Stimulated activated CD4-positive, alpha-beta T cell treated with anti-CD3 and anti-CD28 coated beads, Interleukin-15, amount 100 ng/mL, for 1 hour (primary cell): ENCODE measurements around the gene SUB1.
"Not testable (repeated sequence)": the region's sequence is repeated elsewhere in the genome, so short reads cannot be mapped to it uniquely, and the experiment has no call there.

Source experiments
- DNase-seq, 2 donors: peaks; one replicate each; pipeline ENCODE4 v3.0.0-alpha.2; 2020; ENCODE audit warnings: low read depth in 1 of 2, low spot score in 1 of 2

SUB1 gene

DNA sequence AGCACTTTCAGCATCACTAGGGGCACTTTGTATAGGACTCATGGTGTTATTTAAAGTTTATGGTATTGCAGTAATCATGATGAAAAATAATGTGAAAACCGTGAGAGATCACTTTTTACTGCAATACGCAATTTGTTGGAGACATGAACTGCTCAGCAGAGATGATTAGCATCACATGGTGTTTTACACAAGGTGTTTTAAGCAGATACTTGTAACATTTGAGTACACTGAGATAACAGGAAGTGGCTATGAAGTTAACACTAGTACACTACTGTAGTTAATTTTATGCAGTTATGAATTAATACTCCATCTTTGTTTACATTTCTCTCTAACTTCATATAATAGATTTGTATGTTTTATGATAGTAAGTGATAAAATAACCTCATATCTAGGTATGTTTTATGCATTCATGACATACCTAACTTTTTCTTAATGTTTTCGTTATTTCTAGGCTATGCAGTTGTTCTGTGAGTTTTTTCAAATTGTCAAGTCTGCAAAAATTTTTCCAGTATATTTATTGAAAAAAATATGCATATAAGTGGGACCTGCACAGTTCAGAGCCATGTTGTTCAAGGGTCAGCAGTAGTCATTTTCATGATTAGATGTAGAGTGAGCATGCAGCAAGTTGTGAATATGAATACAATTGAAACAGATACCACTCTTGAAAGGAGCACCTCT is 13.0 kb downstream of the SUB1 start:
- no peak for DNase-seq

DNA sequence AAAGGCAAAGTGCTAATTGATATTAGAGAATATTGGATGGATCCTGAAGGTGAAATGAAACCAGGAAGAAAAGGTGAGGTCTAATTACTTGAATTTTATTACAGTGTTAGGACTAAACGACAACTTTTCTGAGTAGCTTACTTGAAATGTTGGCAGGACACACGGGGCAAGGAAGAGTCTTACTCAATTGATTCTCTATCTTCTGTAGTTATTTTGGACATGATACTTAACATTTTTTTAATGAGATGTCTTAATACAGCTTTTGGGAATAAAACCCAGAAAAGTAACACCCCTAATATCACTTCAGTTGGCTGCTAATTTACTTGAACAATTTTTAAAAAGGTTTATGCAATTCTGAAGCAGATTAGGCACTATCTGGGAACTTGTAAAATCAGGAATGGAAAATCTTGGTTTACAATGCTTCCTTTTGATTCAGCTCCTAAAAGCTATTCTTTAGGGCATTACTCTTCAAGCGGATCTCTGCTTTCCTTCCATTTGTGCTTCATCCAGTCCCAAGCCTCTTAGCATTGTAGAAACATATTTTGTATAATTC is 13.7 kb downstream of the SUB1 start:
- DNase-seq, result no peak

DNA sequence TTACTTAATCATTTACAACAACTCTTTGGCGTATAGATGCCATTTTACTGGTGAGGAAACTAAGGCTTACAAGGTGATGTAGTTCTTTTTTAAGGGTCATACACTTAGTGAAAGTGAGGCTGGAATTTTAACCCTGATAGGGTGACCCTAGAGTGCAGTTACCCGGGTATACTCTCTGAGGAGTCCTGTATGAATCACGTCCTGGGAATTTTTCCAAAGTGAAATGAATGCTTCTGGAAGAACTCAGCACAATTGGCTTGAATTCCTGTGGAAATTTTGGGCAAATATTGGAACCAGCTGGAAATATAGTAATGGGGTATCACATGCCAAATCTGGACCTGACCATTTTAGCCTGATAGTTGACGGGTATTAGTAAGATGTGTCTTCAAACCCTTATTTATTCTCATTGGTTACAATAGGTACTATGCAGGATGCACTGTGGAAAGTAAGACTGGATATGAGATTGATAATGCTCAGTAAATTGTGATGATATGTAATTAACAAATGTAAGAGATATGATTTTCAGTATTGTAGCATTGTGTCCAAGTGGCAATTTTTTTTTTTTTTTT is 14.8 kb downstream of the SUB1 start:
- no peak for DNase-seq

DNA sequence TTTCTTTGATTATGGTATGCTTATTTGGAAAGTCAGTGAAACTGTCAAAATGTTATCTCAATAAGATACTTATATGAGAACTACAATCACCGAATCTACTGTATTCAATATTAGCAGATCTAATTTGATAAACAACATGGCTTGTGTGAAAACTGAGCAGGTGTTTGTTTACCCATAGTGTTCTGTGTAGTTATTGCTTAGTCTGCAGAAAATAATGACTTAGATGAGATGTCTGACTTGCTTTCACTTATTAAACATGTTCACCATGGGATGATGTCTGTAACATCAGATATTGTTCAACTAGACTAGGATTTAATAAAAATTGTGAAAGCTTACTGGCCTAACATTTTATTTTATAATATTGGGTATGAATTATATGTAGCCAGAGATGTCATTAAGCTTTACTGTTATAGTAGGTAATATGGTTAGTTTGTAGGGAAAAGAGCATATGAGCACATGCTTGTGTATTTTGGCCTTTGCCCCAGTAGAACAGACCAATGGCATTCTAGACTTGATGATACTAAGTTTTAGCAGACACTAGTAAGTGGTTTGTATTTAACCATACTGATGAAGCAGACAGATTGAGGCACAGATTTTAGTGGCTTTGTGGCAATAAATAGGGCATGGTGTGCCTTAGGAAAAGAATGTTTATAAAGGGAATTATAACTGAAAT is 16.4 kb downstream of the SUB1 start:
- no peak for DNase-seq

DNA sequence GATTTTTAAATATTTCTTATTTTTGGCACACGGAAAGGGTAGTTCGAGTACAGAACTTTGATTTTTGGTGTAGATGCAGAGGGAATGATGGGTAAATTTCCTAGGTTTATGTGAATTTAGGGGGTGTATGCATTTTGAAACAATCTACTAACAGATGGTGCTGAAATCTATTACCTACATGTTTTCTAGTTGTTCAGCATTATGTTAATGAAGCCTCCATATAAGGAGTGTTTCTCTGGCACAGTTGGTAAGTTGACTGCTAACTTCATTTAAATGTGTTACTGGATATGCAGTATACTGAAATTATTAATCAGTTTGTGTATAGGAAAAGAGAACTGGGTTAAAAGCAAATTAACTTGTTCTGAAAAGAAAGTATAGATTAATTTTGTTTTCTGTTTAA is 17.5 kb downstream of the SUB1 start:
- no peak for DNase-seq

DNA sequence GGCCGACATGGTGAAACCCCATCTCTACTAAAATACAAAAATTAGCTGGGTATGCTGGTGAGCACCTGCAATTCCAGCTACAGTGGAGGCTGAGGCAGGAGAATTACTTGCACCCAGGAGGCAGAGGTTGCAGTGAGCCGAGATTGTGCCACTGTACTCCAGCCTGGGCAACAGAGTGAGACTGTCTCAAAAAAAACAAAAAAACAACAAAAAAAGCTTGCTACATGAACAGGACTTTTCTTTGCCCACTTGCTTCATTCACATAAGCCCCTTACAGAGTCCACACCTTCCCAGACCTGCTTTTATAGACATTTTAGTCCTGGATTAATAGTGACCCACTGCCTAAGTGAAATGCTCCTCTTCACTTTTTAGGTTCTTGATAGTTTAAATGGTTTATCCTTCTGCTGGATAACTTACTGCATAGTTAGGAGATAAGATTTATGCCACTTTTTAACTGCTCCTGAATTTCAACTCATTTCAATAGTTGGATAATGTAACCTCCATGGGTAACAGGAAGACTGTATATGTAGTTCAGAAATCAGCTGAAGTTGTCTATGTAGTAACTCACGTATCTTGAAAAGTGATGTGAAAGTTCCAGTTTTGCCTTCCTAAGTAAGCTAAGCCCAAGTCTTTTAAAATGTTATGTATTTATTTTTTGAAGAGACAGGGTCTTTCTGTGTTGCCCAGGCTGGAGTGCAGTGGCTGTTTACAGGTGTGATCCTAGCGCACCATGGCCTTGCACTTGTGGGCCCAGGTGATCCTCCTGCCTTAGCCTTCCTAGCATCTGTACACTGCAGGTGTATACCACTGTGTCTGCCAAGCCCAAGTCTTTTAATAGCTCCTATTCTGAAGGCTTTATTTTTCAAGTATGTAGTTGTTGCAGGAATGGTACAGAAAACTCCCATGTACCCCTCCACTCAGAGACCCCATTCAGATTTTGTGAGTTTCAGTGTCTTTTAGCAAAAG is 19.7 kb downstream of the SUB1 start:
- DNase-seq, result no peak

DNA sequence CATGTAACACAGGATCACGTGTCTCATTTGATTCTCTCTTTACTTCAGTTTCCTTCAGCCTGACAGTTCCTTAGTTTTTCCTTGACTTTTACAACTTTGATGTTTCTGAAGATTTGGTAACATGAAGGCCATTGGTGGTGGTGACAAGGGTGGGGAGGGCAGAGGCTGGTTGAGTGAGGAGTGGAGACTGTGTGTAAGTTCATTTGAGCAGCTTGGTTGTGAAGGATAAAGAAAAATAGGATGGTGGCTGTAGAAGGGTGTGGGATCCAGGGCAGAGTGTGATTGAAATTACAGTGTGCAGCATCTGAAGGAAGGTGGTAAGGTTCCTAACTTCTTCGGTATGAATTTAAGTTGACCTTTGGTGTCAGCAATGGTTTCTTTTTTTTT is 20.4 kb downstream of the SUB1 start:
- no peak for DNase-seq

DNA sequence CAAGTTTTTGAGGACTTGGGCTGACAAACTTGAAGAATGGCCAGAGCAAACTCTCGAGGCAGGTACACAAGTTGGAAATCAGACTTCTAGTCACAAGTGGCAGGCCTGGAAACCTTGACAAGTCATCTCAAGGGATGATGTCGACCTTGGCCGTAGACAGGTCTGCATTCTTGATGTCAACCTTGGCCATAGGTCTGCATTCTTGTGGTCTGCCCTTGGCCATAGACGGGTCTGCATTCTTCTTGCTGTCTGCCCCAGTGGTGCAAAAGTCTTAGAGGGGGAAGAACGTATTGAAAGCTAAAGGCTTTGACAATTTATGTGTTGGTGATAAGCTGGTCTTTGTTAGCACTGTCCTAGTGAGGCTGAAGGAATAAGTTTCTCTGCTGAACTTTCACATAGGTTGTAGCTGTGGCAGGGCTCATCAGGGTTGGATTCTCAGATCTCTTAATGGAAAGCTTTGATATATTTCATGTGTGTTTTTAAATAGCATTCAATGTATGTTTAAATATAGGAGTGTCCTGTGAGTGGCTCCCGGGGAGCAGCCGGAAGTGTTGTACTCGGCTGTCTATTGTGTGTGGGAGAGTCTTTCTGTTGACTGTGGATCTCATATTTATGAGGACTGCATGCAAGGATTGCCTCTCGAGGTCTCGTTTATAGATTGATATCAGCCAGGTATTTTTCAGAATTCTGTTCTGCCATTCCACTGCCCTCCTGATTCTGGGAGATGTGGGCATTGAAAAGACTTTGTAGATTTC is 27.0 kb downstream of the SUB1 start:
- DNase-seq, result no peak

DNA sequence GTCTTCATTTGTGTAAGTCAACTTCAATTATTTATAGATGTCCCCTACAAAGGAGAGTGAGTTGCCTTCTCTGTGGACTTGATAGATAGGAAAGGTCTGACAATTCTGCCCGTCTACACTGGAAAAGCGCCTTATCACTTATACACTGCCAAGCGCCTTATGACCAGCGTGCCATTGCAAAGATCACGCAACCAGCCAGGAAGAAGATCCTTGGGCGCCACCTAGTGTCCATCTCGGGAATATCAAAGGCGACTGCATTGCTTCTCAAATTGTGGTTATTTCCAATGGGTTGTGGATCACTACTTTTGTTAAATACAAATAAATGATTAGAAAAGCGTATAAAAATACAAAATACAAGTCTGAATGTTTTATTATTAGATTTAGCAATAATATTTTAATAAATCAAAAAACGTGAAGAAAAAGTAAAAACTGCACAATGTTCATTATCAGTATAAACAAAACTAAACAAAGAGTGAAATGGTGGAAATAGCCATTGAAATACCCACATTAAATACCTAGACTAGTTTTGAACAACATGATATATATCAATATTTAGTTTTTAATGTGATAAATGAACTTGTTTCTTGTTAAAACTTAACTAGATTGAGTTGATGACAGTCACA is 27.8 kb downstream of the SUB1 start:
- peak; percentile 68 to 73 for DNase-seq

DNA sequence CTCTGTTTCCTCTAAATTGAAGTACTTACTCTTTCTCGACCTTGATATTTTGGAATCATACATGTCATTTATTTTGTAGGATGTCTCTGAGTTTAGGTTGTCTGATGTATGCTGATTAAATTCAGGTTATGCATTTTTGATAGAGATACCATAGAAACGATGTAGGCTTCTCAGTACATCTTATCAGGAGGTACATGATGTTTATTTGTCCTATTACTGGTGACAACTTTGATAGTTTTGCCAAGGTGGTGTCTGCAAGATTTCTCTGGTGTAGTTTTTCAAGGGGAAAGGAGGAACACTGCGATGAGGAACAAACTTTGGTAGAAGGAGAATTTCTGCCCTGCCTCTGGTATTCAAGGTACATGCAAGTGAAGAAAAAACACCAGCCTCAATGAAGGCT is 29.9 kb downstream of the SUB1 start:
- DNase-seq, result no peak

DNA sequence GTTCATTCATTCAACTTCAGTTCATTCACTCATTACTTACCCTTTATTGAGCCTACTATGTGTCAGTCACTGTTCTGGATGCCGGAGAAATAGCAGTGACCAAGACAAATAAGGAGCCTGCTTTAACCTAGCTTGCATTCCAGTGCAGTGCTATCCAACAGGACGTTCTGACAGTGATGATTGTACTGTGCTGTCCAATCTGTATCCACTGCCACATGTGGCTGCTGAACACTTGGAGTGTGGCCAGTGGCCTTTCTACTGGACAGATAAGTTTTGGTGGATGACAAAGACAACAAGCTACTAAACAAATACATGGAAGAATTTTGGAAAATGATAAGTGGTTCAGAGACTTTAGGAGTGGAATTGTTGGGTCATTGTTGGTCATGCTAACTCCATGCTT is 33.6 kb downstream of the SUB1 start:
- no peak for DNase-seq

DNA sequence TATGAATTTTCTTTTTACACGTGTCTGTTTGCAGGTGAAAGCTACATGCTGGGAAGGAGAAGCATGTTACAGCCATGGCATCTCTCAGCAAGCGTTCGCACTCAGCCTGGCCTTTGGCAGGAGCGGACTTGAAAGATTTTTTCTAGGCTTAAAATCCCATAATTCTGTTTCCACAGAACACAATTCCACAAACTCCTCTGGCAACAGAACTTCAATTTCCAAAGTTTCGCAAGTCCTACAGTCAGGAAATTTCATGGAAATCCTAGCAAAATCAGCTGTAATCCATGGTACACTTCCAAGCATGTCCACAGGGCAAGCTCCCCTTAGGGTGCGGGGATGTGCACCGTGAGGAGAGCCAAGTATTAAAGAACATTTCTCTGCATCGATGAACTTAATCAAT is 35.9 kb downstream of the SUB1 start:
- no peak for DNase-seq

DNA sequence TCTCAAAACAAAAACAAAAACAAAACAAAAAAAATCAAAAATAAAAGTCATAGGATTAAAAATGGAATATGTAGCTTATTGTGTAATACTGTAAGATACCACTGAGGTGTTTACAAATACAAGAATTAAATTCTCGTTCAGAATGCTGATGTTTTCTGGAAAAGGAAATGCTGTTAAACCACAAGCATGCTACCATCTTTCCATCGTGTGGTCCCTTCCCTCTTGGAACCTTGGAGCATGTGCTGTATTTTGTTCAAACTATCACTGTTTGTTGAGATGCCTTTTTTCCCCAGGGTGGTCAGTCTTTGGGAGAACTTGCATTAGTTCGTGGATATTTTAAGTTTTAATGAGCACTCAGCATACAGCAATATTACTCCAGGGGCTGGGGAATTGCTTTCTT is 39.7 kb downstream of the SUB1 start:
- DNase-seq, result no peak

DNA sequence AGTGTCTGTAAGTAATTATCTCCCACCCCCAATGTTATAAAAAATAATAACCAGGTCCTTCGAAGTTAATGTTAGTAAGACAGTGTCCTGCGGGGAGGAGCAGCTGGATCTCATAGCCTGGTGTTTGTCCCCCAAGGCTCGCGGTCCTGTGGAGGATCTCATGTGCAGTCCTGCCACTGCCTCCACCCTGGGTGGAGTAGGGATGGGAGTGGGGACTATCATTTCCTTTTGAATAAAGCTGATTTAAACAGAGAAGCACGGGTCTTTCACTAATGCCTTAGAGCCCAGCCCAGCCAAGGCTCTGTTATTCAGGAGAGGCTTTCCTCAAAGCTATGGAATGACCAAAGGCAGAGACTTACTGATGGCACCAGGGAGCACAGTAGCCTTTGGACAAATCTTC is 40.2 kb downstream of the SUB1 start:
- DNase-seq, result no peak

DNA sequence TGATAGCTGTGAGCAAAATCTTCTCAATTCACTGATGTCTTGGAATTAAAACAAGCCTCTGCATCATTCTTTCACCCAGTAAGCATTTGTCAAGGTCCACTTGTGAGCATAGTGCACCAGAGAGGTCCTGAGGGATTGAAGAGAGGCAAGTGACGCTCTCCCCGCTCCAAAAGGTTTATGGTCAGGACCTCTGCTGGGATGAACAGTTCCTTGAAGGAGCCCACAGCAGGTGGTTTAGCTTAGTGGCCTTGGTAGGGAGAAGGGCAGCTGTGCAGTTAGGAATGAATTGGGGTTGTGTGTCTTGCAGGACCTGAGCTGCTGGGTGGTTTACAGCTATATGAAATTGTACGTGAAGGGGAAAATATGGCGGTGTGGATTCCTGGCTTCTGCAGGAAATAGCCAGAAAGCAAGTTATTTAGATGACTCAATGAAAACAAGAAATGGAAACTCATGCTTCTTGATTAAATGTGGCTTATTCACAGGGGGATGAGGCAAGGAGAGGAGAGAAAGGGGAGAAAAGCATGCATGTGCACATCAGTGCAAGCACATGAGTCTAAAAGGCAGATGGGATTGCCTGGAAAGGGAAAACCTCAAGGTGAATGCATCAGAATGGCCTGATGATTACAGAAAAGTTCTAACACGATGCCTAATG is 42.0 kb downstream of the SUB1 start:
- DNase-seq, result no peak

DNA sequence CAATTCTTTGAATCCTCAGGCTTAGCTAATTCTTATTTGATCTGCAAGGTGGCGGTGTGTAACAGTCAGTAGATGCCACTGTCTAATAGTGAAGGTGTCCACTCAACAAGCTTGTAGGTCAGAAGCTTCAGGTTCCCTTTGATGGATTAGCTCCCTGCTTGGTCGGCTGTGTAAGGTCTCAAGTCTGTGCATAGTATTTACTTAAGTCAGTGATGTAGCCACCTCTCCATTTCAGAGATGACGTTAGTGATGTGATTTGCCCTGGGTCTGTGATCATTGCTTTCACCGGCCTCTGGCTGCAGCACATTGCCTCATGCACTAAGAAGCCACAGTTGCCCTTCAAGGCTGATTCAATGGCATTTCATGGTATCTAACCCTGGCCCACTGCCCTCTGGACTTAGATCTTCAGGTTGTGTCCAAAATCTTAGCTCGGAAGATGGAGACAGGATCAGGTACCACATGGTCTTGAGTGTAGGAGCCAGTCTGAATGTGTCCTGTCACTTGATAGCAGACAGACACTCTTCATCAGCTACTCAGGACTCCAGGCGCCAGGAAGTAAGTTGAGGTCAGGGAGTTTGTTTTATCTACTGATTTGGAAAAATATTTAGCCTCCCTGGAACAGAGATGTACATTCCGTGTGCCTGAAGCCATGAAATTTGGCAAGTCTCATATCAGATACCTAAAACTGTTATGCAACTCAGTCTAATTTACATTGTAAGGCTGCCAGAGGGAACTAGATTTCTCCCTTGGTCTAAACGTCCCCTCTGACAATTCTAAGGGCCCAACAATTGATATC is 42.9 kb downstream of the SUB1 start:
- DNase-seq, result no peak

DNA sequence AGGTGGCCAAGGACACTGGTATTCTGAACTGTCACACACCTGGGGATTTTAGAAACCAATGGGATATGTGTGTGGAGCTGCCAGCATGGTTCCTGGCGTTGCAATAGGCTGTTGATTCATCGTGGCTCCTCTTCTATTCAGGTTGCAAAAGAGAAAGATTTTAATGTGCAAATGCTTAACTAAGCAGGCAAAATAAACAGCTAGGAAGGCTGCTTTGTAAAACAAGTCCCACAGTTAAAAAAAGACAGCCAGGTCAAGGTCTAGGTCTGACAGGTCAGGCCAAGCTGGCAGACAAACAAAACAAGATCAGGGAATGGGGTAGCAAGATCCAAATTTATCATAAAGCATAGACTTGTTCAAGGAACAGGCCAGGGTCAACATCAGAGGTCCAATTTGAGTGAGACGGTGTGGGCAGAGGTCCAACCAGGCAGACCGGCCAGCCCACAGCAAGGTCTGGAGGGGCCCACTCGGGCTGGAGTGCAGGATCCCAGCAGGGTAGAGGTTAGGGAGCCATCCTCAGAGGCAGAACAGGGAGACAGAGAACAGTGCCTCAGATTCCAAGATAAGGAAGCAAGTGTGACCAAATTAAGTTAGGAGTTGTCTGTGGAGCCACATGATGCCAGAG is 45.6 kb downstream of the SUB1 start:
- no peak for DNase-seq

DNA sequence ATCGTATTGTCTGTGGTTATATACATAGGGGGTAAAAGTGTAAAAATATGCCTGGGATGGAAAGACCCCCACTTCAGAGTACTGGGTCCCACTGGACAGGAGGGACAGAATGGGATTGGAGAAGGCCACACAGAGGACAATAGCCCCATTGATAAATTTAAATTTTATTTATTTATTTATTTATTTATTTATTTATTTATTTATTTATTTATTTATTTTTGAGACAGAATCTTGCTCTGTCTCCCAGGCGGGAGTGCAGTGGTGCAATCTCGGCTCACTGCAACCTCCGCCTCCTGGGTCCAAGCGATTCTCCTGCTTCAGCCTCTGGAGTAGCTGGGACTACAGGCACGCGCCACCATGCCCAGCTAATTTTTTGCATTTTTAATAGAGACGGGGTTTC is 47.7 kb downstream of the SUB1 start:
- not testable (repeated sequence) for DNase-seq
